Trophoblast cell (in vitro differentiated cells and primary cell): ENCODE results near the gene RECK.

Source experiments
- DNase-seq, 2 donors: peaks; one replicate each; pipeline ENCODE4 v3.0.0-alpha.2; 2016
- H2AFZ ChIP-seq: 2 replicates; pipeline ENCODE4 v1.6.1; 2013; ENCODE audit warnings: low read length, moderate library complexity, mild to moderate bottlenecking; ENCODE audit not compliant: insufficient read depth, poor library complexity
- H2AK5ac ChIP-seq: 2 replicates; pipeline ENCODE4 v1.6.1; 2013; ENCODE audit warnings: mild to moderate bottlenecking, low read length
- H2BK120ac ChIP-seq: 2 replicates; pipeline ENCODE4 v1.6.1; 2013; ENCODE audit warnings: low read length, mild to moderate bottlenecking, moderate library complexity; ENCODE audit not compliant: insufficient read depth, poor library complexity
- H2BK12ac ChIP-seq: 2 replicates; pipeline ENCODE4 v1.6.1; 2013; ENCODE audit warnings: mild to moderate bottlenecking, low read length, moderate library complexity
- H2BK5ac ChIP-seq: 2 replicates; pipeline ENCODE4 v1.6.1; 2013; ENCODE audit warnings: low read length, low read depth, moderate library complexity, mild to moderate bottlenecking; ENCODE audit not compliant: poor library complexity
- H3K14ac ChIP-seq: 2 replicates; pipeline ENCODE4 v1.6.1; 2013; ENCODE audit warnings: mild to moderate bottlenecking, low read length
- H3K18ac ChIP-seq: 2 replicates; pipeline ENCODE4 v1.6.1; 2013; ENCODE audit warnings: mild to moderate bottlenecking, low read length
- H3K23ac ChIP-seq: 2 replicates; pipeline ENCODE4 v1.6.1; 2013; ENCODE audit warnings: low read length
- H3K27ac ChIP-seq: 2 replicates; pipeline ENCODE4 v1.5.1; 2013; ENCODE audit warnings: low read depth, mild to moderate bottlenecking, inconsistent platforms, low read length, moderate library complexity
- H3K27me3 ChIP-seq: 2 replicates; pipeline ENCODE4 v1.6.1; 2013; ENCODE audit warnings: inconsistent platforms, mild to moderate bottlenecking, low read length, moderate library complexity; ENCODE audit not compliant: insufficient read depth
- H3K36me3 ChIP-seq, 2 experiments: 1 replicate in 1 of 2; 2 replicates in 1 of 2; pipeline ENCODE4 v1.6.1; 2013; ENCODE audit warnings: low read length in 2 of 2, mild to moderate bottlenecking in 2 of 2, moderate library complexity in 1 of 2; ENCODE audit not compliant: insufficient read depth in 2 of 2, control insufficient read depth in 1 of 2
- H3K4ac ChIP-seq: 2 replicates; pipeline ENCODE4 v1.6.1; 2013; ENCODE audit warnings: low read depth, mild to moderate bottlenecking, low read length, moderate library complexity
- H3K4me1 ChIP-seq, 2 experiments: 1 replicate in 1 of 2; 2 replicates in 1 of 2; pipeline ENCODE4 v1.6.1; 2013; ENCODE audit warnings: low read length in 2 of 2, mild to moderate bottlenecking in 2 of 2, moderate library complexity in 1 of 2; ENCODE audit not compliant: insufficient read depth in 2 of 2, control insufficient read depth in 1 of 2
- H3K4me2 ChIP-seq: 2 replicates; pipeline ENCODE4 v1.6.1; 2013; ENCODE audit warnings: inconsistent platforms, mild to moderate bottlenecking, low read length, moderate library complexity
- H3K4me3 ChIP-seq: 2 replicates; pipeline ENCODE4 v1.5.1; 2013; ENCODE audit warnings: mild to moderate bottlenecking, low read depth, low read length, inconsistent platforms
- H3K79me1 ChIP-seq: one replicate; pipeline ENCODE4 v1.6.1; 2013; ENCODE audit warnings: low read length
- H3K79me2 ChIP-seq: 2 replicates; pipeline ENCODE4 v1.6.1; 2013; ENCODE audit warnings: low read length, mild to moderate bottlenecking; ENCODE audit not compliant: control insufficient read depth, insufficient read depth, poor library complexity
- H3K9ac ChIP-seq: 2 replicates; pipeline ENCODE4 v1.6.1; 2013; ENCODE audit warnings: mild to moderate bottlenecking, low read length
- H3K9me3 ChIP-seq: 2 replicates; pipeline ENCODE4 v1.6.1; 2013; ENCODE audit warnings: low read depth, mild to moderate bottlenecking, control low read depth, inconsistent platforms, low read length; ENCODE audit not compliant: insufficient read depth
- H4K12ac ChIP-seq: 2 replicates; pipeline ENCODE4 v1.6.1; 2013; ENCODE audit warnings: low read depth, mild to moderate bottlenecking, low read length, moderate library complexity
- H4K8ac ChIP-seq: 2 replicates; pipeline ENCODE4 v1.6.1; 2013; ENCODE audit warnings: low read depth, mild to moderate bottlenecking, low read length, moderate library complexity
- H4K91ac ChIP-seq: one replicate; pipeline ENCODE4 v1.6.1; 2013; ENCODE audit warnings: low read depth, mild to moderate bottlenecking, low read length, moderate library complexity
- WGBS: extraction: QIAGEN DNeasy Blood & Tissue Kit; methylation state at CpG from one replicate; pipeline ENCODE4 v1.1.7; 2013; ENCODE audit warnings: missing lambda C conversion rate; ENCODE audit not compliant: insufficient read length, insufficient coverage; ENCODE audit errors: extremely low coverage; 5-methylcytosine and 5-hydroxymethylcytosine counted together

Gene RECK

GRCh38 chr9:36140086-36141084 lies 103.7 kb downstream of the RECK start:
- DNase-seq = peak in 1 of 2 donors; percentile 17
- WGBS = no CpG with 5 or more reads among the region's 11 CpGs
- Histone ChIP-seq H4K91ac (no peak overlapping the region), H2AFZ (no peak overlapping the region), H2BK120ac (no peak overlapping the region), H3K4me3 (no peak overlapping the region), H3K27me3 (peaks cover 6% of the 10 kb centered on the region), H3K23ac (peak overlapping the region; percentile 58), H3K18ac (no peak overlapping the region), H3K4ac (no peak overlapping the region), H3K79me2 (peaks cover 9% of the 10 kb centered on the region), H3K9ac (no peak overlapping the region), H3K27ac (no peak overlapping the region), H3K9me3 (peaks cover 9% of the 10 kb centered on the region), H2BK5ac (no peak overlapping the region), H3K79me1 (peaks cover 14% of the 10 kb centered on the region), H3K4me1 (peaks cover 15 to 18% of the 10 kb centered on the region in 2 experiments), H3K4me2 (no peak overlapping the region), H2AK5ac (no peak overlapping the region), H4K12ac (no peak overlapping the region), H3K36me3 (peaks cover 0 to 20% of the 10 kb centered on the region in 2 experiments), H3K14ac (no peak overlapping the region), H2BK12ac (no peak overlapping the region), H4K8ac (no peak overlapping the region)

- peaks cover 4% of the 10 kb centered on the region for H3K27me3 ChIP-seq
- no peak overlapping the region for H3K4me2 ChIP-seq
- no peak overlapping the region for H3K14ac ChIP-seq
- H3K79me1 ChIP-seq = peaks cover 10% of the 10 kb centered on the region
- no peak overlapping the region for H2AFZ ChIP-seq
- no peak overlapping the region for H2BK5ac ChIP-seq
- no peak overlapping the region for H3K4ac ChIP-seq
- H3K9me3 ChIP-seq = peaks cover 7% of the 10 kb centered on the region
- H4K91ac ChIP-seq = no peak overlapping the region
- H2BK120ac ChIP-seq = no peak overlapping the region
- no peak overlapping the region for H3K18ac ChIP-seq
- H3K79me2 ChIP-seq = peaks cover 8% of the 10 kb centered on the region
- H3K27ac ChIP-seq = no peak overlapping the region
- no peak overlapping the region for H4K12ac ChIP-seq
- H3K4me1 ChIP-seq = peaks cover 9 to 10% of the 10 kb centered on the region in 2 experiments
- H4K8ac ChIP-seq = no peak overlapping the region
- no peak overlapping the region for H2BK12ac ChIP-seq
- DNase-seq = peak in 1 of 2 donors; percentile 18
- H3K36me3 ChIP-seq = peaks cover 0 to 22% of the 10 kb centered on the region in 2 experiments
- no peak overlapping the region for H2AK5ac ChIP-seq
- H3K9ac ChIP-seq = no peak overlapping the region
- H3K23ac ChIP-seq = no peak overlapping the region
- no CpG with 5 or more reads among the region's 4 CpGs for WGBS
- no peak overlapping the region for H3K4me3 ChIP-seq
These were observed 104.6 kb downstream of the RECK start for GRCh38 chr9:36141288-36141687.

GRCh38 chr9:36141761-36142160 lies 105.0 kb downstream of the RECK start:
- peaks cover 7% of the 10 kb centered on the region for H3K79me1 ChIP-seq
- no peak overlapping the region for H2BK120ac ChIP-seq
- no peak overlapping the region for H3K4ac ChIP-seq
- no peak overlapping the region for H4K8ac ChIP-seq
- H2BK5ac ChIP-seq = no peak overlapping the region
- DNase-seq = no peak
- H2AK5ac ChIP-seq = no peak overlapping the region
- H3K14ac ChIP-seq = no peak overlapping the region
- no peak overlapping the region for H3K4me3 ChIP-seq
- no CpG with 5 or more reads among the region's 7 CpGs for WGBS
- H3K18ac ChIP-seq = no peak overlapping the region
- no peak overlapping the region for H4K91ac ChIP-seq
- H3K4me2 ChIP-seq = no peak overlapping the region
- no peak overlapping the region for H3K23ac ChIP-seq
- peaks cover 0 to 22% of the 10 kb centered on the region in 2 experiments for H3K36me3 ChIP-seq
- H3K79me2 ChIP-seq = peaks cover 5% of the 10 kb centered on the region
- H3K4me1 ChIP-seq = peaks cover 9% of the 10 kb centered on the region in 2 experiments
- peaks cover 7% of the 10 kb centered on the region for H3K9me3 ChIP-seq
- no peak overlapping the region for H4K12ac ChIP-seq
- H3K27ac ChIP-seq = no peak overlapping the region
- peaks cover 4% of the 10 kb centered on the region for H3K27me3 ChIP-seq
- H2BK12ac ChIP-seq = no peak overlapping the region
- no peak overlapping the region for H3K9ac ChIP-seq
- H2AFZ ChIP-seq = no peak overlapping the region

DNA sequence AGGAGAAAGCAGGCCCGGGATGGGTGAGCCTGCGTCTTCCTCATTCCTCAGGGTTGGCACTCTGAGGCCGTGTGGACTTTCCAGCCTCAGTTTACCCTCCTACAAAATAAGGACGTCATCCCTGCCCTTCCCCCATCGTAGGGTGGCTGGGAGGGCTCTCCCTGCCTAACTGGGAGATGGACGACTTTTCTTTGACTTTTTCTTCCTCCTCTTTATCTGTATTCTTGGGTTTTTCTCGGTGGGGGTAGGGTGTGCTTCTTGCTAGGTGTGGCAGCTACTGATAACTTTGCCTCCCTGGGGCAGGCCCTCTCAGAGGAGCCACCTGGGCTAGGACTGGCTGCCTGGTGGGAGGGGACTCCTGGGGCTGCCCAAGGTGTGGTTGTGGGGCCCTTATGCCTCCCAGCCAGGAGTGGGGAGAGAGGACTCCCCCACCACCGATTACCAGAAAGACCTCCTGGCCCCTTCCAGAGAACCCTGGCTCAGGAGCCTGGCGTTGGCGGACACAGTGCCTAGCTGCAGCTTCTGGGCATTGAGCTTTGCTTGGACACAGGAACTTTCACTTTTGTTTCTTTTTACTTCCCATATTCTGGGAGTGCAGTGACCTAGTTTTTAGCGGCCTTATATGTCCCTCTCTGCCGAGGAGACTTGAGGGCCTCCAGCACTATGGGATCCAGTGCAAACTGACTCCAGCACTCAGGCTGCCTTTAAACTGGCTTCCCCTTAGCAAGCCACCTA lies 106.0 kb downstream of the RECK start:
- no peak overlapping the region for H3K27ac ChIP-seq
- H3K36me3 ChIP-seq = peaks cover 3 to 23% of the 10 kb centered on the region in 2 experiments
- no peaks in the 10 kb centered on the region for H3K79me2 ChIP-seq
- no peak overlapping the region for H3K4me2 ChIP-seq
- no peak overlapping the region for H2BK5ac ChIP-seq
- DNase-seq = no peak
- H3K9me3 ChIP-seq = peaks cover 7% of the 10 kb centered on the region
- no peak overlapping the region for H3K9ac ChIP-seq
- no peak overlapping the region for H2BK12ac ChIP-seq
- no peak overlapping the region for H2AK5ac ChIP-seq
- no peak overlapping the region for H3K4me3 ChIP-seq
- H3K79me1 ChIP-seq = no peaks in the 10 kb centered on the region
- peaks cover 2% of the 10 kb centered on the region for H3K27me3 ChIP-seq
- no peak overlapping the region for H2BK120ac ChIP-seq
- H3K4me1 ChIP-seq = peaks cover under 1% of the 10 kb centered on the region in 2 experiments
- no peak overlapping the region for H3K18ac ChIP-seq
- no peak overlapping the region for H2AFZ ChIP-seq
- no peak overlapping the region for H3K23ac ChIP-seq
- H3K4ac ChIP-seq = no peak overlapping the region
- H3K14ac ChIP-seq = no peak overlapping the region
- H4K8ac ChIP-seq = no peak overlapping the region
- no peak overlapping the region for H4K91ac ChIP-seq
- H4K12ac ChIP-seq = no peak overlapping the region
- WGBS = no CpG with 5 or more reads among the region's 12 CpGs
